CD4-positive, alpha-beta T cell treated with Interleukin-1 beta for 1 hour (primary cell): ENCODE results near the gene NKRF.

Experiments
- DNase-seq, 2 donors: peaks; one replicate each; pipeline ENCODE4 v3.0.0-alpha.2; 2020 to 2022

The NKRF gene

DNA sequence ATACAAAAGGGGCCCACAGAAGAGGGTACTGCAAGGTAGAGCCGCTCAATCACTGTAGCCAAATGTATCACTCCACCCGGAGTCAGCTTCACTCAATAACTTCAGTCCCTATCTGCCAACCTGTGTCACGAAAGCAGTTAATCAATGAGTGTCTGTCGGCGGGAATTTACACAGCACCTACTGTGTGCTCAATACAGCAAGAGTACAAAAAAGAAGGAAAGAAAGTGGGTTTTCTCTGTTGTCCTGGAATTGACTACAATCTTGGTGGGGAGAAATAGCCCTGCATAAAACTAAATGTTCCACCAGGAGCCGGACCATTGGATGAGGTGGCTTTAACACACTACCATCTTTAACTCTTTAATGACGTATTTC is 780 bp upstream of the NKRF start:
- no peak for DNase-seq

DNA sequence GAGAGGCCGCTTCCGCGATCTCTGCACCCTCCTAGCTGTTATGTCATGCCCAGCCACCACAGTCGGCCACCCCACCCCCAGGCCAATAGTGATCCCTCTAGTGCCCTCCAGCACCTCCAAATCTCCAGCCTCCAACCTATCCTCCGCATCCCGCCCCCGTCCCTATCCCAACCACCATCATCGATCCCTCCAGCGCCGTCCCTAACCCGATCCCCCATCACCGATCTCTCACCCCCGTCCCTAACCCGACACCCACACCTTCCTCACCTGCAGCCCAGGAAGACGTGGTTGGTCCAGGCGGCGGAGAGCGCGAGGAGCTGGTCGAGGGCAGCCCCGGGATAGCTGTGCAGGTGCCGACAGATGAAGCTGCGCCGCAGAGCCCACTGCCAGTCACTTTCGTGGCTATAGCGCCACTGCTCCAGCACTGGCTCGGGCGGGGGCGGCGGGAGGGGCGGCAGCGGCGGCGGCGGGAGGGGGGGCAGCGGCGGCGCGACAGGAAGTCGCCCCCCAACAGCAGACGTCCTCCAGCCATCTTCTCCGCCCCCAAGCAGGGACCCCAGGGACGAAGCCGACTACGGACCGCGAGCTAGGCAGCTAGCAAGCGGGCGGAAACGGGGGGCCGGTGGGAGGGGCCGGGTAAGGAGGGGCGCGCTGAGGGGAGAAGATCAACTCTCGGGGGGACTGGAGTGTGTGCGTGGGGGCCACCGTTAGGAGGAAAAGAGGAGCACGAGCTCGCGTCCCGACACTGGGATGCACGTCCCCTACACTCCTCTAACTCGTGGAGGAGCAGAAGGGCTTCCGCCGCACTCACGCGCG is 552 bp downstream of the NKRF start:
- peak; percentile 54 to 56 for DNase-seq

DNA sequence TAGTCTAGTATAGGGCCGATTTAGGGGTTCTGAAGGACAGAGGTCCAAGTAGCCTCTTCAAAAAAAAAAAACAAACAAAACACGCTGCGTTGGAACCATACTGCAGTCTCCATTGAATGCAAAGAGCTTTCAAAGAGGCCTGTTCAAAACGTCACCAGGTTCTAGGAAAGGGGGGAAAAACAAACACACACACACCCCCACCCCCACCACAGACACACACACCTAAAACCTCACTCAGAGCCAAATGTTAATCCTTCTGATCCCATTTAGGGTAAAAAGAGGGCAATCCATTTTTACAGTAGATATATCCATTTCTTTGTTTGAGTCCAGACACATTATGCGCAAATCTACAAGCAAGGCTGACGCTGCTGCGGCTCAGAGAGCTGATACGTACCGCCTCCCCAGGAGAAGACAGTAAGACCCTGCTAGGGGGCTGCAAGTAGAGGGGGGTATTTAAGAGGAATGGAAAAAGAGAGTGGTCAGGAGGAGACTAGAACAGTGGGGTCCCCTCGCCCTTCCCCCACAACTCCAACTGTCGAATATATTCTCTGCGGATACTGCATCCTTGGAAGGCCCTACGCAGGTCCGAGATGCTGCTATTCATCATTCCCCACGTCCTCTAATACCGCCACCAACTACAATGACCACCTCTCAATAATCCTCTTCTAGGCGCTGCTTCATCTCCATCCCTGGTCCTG is 1.3 kb downstream of the NKRF start:
- peak in 1 of 2 donors; percentile 25 for DNase-seq

DNA sequence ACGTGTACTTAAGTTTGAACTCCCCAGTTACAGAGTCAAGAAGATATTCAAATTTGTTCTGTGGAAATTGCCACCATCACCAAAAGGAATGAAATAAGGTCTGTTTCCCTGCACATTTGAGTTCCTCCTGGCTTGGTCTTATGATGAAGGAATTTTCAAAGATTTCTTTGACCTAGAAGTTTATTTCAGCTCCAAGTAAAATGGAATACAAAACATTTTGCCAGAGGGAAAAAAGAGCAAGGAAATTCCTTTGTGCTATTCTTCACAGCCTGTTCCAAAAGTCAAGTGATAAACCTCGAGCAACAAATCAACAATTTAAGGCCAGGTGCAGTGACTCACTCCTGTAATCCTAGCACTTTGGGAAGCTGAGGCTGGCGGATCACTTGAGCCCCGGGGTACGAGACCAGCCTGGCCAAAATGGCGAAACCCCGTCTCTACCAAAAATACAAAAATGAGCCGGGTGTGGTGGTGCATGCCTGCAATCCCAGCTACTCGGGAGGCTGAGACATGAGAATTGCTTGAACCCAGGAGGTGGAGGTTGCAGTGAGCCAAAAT is 3.4 kb downstream of the NKRF start:
- DNase-seq: no peak

DNA sequence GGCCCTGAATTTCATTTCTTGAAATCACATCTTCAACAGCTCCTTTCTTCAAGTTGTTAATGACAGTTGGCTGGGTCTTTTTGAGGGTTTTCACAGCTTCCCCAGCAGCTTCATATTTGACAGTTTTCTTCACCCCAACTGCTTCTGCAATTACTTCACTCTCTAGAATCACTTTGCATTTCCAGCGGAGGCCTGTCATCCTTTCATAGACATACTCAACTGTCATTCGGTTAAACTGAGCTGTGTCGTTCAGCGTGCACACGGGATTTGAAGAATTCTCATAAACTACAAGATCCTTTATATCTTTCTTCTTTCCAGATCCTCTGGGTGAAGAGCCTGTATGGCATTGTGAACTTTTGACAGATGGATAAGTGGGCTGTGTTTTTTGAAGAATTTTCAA is 16.4 kb downstream of the NKRF start:
- DNase-seq: no peak

DNA sequence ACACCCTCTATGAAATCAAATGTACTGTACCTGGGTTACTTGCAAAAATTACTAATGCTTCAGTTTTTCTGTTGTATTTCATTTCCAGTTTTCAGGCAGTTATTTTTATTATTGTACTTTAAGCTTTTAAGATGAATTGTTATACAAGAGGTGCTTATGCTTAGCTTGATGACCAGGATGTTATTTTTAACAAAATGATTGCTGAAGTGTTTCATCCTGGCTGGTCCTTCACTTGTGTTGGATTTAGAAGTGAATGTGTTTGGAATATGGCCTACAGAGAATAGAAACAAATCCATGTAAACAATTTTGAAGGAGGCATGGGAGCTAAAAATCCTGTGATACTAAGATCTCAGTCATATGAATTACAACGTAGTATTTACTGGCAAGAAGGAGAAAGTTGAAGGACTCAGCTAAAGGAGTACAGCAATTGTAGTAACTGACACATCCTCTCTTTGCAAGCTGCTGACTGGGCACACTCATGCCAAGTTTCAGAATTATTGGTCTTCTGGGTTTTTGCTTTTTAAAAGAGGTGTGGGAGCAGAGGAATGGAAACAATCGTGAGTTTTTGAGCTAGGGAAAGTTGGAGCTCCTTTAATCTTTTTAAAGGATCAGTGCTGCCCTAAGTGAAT is 22.7 kb downstream of the NKRF start:
- no peak for DNase-seq

DNA sequence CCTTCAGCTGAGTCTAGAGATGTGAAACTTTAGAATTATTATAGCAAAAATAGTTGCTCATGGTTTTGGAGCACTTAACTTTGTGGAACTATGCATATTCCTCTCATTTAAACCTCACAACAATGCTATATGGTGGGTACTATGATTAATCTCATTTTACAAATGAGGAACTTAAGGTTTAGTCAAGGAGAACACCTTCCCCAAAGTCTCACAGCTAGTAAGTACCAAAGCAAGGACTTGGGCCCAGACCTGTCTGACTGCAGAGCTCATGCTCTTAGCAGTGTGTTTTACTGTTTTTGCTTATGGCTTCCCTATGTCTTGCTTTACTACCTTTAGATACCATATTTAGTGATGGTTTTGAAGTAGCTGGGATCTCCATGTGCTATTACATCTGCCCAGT is 26.8 kb downstream of the NKRF start:
- DNase-seq: no peak

DNA sequence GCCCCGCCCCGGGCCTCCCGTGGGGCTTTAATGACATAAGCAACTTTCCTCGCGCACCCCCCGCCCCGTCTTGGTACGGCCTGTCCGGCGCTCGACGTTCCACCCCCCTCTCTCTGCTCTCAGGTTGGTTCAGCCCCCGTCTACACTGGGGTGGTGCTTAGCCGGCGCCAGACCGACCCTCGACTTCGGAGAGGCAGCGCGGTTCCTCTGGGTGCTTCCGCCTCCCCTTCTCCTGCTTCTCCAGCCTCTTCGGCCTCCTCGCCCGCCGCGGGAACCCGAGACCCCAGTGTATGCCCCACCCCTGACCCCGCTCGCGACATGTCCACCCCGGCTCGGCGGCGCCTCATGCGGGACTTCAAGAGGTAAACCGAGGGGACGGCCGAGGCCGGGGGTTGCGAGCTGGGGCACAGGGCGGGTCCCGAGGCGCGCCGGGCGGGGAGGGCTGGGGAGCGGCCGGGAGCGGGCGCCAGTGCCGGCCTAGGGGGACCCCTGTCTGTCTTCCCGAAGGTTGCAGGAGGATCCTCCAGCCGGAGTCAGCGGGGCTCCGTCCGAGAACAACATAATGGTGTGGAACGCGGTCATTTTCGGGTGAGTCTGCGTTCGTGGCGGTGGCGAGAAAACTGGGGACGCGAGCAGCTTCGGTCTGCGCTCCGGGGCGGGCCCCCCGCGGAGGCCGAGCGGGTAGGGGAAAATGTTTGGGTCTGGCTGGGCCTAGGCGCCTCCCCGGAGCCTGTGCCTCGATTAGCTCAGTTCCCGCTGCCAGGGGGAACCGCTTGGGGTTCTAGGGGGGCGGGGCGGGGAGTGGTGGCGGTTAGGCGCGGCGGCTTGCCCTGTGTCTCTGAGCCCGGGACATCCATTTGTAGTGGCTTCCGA is 31.6 kb downstream of the NKRF start, which contains the start of gene UBE2A:
Gene UBE2A, plus strand, starts transcription at position 170 of the 873 bp plus-strand sequence. Its CDS starts 149 bp downstream, at position 319.
- DNase-seq: peak; percentile 90 to 91

DNA sequence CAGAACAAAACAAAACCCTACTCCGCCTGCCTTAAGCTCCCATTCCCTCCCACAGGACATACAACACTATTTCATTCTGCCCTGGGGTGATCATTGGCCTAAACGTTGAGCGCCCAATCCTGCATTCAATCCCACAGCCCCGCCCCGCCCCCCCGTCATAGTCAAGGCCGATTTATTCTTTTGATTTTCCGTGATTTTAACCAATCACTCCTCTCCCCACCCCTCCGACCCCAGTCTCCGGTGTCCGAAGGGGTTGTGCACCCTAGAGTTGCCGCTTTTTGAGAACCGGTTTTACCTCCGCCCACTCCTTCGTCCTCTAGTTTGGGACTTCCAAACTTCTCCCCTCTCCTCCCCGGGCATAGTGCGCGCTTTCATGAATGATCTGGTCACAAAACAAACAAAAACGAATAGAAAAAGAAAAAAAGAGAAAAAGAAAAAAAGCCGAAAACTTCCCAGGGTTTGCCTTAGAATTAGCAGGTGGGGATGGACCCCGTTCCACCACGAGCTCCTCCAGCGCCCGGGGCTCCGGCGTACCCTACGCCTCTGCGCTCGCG is 32.3 kb downstream of the NKRF start:
- DNase-seq: no peak

DNA sequence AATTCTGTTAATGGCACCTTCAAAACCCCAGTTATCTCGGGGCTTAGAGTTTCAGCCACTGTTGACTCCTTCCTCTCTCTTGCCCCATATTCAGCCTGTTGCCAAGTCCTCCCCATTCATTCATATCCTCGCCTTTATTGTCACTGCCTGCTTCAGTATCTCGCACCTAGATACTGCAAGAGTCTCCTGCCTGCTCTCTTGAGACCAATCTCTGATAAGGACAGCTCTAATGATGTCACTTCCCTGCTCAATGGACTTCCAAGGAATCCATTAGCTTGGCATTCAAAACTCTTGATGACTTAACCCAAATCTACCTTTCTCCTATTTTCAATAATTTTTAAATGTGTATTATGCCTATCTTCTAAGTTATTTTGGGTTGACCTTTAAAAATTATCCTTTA is 33.0 kb downstream of the NKRF start:
- no peak for DNase-seq

DNA sequence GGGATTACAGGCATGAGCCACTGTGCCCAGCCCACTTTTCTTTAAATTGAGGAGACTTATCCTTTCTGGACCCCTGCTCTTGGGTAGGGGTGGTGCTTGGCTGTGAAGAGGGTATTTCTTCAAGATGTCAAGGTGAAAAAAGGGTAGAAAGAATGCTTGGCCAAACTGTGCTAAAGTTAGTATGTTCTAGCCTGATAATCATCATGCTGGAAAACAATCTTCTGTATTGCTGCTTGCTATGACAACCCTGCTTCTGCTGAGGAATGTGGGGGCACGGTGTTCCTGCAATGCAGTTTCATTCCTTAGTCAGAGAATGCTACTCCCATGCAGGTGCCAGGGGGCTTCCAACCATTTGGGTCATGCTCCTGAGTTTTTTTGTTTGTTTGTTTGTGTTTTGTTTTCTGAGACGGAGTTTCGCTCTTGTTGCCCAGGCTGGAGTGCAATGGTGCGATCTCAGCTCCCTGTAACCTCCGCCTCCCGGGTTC is 35.8 kb downstream of the NKRF start:
- DNase-seq: no peak

DNA sequence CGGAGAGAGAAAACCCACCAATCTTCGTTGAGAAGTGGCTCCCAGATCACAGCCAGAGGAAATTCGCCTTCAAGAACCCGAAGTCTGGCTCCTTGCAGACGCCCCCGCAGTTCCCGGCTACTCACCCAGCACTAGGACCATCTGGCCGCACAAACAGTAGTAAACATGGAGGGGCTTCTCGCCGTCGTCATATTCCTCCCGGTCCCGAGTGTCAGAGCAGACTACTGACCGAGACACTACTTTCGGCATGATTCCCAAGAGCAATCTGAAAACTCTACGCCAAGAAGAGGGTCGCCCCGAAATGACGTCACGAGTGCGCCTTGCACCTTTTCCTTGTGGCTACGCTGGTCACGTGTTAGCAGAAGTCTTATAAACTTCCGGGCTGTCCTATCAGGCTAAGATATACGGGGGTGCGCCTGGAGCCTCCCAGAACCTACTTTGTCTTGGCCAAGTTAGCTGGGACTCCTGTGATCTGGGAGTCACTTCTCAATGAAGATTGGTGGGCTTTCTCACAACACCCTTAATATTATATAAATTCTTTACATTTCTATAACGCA is 41.0 kb downstream of the NKRF start, which contains the start of gene STEEP1:
Gene STEEP1, minus strand, starts transcription at position 303 of the 557 bp plus-strand sequence. Its CDS starts 54 bp downstream, at position 249.
- DNase-seq: peak; percentile 86 to 87

DNA sequence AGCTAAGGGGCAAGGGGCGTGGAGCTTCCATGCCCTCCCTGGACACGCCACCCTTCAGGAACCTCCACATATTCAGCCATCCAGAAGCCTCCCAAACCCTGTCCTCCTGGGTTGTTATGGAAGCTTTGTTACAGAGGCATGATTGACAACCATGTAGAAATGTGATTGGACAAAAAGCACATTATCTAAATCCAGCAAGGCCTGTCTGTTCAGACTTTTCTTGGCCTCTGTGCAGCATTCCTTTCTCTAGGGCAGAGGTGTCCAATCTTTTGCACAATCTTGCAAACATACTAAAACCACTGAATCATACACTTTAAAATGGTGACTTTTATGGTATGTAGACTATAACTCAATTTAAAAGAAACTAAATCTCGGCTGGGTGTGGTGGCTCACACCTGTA is 53.7 kb downstream of the NKRF start:
- DNase-seq: no peak

DNA sequence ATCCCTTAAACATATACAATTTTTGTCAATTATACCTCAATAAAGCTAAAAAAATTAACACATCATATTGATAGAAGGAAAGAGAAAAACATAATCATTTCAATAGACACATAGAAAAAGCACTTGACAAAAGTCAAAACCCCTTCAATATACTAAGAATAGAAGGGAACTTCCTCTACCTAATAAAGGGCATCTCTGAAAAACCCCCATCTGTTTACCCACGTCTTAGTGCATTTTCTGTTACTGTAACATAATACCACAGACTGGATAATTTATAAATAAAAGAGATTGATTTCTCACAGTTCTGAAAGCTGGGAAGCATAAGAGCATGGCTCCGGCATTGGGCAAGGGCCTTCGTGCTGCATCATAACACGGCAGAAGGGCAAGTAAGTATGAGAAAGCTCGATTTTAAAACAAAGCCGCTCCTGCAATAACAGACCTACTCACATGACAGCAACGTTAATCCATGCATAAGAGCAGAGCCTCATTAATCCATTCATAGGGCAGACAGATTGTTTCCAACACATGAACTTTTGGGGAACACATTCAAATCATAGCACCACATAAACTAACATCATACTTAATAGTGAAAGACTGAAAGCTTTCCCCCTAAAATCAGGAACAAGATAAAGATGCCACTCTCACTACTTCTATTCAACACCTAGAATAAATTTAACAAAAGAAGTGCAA is 56.8 kb downstream of the NKRF start:
- DNase-seq: no peak

DNA sequence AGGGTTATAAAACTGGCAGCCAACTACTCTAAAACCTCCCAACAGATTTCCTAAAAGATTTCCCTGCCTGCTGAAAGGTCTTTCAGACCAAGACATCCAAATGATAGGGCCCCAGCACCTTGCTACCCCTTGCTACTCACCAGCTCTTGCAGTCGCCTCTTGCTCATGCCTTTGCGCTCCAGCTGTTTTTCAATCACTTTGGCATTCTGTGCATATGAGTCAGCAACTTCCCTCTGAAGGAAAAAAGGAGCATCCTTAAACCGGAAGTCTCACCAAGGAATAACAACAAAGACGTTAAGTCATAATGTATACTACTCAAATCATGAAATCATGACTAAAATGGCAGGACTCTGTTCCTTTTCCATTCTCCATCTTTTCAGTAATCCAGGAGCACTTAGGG is 65.0 kb downstream of the NKRF start:
- no peak for DNase-seq

DNA sequence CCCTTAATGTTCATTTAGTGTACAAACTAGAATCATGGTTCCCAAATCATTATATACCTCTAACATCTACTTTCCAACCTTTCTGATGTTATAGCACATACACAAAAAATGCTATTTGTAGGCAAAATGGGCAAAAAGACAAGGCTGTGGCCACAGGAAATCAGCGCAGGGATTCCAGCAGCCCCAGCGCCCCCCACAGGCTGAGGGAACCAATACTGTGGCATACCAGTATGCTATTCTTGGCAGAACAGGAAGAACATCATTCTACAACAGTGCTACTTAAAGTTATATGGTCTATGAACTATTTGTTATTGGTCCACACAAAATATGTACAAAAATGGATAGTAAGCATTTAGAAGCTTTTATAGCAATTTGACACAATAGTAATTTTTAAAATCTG is 66.4 kb downstream of the NKRF start:
- DNase-seq: peak in 1 of 2 donors; percentile 12
